ENCODE results near the gene ENG. TPM values are rescaled to one million over a fixed set of nuclear protein-coding genes. Genes with fewer than 3 reads are reported as not detected.
"Not testable (repeated sequence)": the region's sequence is repeated elsewhere in the genome, so short reads cannot be mapped to it uniquely, and the experiment has no call there.

ENG gene
- total RNA-seq, 1 donor from 2014 or later: 5.1 TPM

DNA sequence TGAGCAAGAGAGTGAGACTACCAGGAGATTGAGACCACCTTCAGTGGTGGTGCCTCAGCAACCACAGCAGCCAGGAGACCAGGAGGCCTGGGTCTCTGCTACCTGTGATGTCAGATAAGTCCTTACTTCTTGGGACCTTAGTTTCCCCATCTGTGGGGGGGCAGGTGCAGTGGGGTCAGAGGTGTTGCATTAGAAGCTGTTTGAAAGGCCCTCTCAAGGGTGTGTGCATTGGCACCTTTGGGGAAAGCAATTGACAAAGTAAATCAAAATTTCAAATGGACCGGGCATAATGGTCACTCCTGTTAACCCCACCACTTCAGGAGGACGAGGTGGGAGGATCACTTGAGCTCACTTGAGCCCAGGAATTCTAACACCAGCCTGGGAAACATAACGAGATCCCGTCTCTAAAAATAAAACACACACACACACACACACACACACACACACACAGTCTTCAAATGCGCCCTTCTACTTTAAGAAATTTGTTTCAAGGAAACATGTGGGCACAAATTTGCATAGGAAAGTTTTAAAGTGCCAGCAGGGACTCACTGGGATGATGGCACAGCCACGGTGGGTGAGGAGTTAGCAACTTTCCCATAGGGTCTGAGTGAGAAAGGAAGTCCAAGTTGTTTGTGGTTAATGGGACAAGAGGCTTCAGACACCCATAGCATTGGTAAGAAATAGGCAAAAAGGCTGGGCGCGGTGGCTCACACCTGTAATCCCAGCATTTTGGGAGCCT, 24.4 kb upstream of the ENG start:
- DNase-seq (ENCODE audit: low spot score): no peak

- DNase-seq (ENCODE audit: low spot score): peak; percentile 69
These were observed 23.7 kb upstream of the ENG start for GRCh38 chr9:127878001-127878651.

DNA sequence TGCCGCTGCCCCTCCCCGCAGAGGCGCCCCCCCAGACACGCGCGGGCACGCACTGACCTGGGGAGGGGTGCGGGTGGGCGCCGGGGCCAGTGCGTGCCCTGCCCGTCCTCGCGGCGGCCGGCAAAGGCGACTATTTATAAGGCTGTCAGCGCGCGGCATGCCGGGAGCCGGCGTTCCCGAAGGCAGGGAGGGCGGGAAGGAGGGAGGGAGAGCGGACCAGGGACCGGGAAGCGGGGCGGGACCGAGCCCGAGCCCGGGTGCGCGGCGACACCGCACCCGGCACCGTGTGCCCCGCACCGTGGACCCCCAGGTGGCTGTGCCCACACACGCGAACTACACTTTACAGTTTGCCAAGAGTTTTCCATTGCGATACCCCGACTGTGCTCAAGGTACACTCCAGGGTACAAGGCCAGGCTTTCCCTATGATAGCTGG, 23.1 kb upstream of the ENG start, which contains the start of gene AK1:
Gene AK1 (minus strand): TSS at position 110 of the 433 bp plus-strand sequence. CDS start 3,058 bp downstream, outside the sequence.
- DNase-seq (ENCODE audit: low spot score): peak; percentile 75

DNA sequence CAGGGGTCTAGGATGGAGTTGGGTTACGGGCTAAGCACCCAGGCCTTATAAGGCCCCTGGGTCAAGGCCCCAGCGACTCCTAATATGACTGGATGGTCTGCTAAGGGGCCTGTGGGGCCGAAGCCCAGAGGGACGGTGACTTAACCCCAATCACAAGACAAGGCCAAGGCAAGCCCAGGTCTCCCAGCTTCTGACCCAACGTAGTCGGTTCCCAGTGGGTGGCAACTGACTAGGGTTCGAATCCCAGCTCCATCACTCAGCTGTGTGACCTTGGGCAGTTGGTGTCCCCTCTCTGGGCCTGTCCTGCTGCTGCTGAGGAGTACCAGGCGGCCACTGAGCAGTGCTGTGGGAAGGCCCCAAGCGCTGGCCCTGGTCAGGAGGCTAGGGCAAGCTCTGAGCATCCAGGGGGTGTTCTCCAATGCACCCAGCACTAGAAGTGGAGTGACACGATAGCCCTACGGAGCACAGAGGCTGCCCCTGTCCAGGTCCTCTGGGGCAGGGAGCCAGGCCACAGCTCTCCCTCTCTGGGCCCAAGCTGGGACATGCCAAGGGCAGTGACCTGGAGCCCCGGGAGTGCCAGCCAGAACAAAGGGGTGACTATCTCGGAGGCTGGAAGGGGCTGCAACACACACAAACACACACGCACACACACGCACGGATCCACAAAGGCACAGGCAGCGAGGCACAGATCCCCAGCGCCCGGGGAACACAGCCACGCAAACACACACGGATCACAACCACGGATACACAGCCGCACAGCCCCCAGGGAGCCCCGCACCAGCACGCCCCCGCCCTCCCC, 22.5 kb upstream of the ENG start:
- no peak for DNase-seq (ENCODE audit: low spot score)

DNA sequence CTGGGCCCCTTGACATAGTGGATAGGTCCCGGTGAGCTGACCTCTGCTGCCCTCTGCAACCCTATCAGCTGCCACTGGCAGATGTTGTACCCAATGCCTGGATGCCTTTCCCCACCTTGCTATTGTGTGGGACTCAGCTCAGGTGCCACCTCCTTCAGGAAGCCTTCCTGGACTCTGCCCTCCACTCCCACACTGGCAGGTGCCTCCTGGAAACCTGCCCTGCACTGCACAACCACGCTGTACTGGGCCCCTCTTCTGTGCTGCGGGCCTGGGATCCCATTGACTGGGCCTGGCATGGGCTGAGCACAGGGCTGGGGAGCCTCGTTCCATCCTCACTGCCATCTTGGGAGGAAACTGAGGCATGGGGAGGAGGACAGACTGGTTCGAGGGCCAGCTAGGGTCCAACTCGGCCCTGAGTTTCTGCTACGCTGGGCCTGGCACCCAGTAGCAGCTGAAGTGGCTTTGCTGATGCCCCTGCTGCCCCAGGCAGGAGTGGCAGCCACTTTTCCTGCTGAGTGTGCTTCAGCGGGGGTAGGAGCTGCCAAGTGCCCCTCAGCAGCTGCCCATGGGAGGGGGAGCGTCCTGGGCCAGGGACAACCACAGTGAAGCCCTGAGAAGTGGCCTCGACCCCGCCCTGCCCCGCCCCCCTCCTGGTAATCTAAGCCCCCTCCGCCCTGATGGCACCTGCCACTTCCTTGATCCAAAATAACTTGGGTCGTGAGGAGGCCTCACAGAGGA, 21.7 kb upstream of the ENG start:
- no peak for DNase-seq (ENCODE audit: low spot score)

GRCh38 chr9:127875306-127875966, 21.0 kb upstream of the ENG start:
- DNase-seq (ENCODE audit: low spot score): peak; percentile 79

GRCh38 chr9:127874301-127875221, 20.1 kb upstream of the ENG start:
- no peak for DNase-seq (ENCODE audit: low spot score)

- peak; percentile 82 for DNase-seq (ENCODE audit: low spot score)
These were observed 19.4 kb upstream of the ENG start for GRCh38 chr9:127873886-127874285.

DNA sequence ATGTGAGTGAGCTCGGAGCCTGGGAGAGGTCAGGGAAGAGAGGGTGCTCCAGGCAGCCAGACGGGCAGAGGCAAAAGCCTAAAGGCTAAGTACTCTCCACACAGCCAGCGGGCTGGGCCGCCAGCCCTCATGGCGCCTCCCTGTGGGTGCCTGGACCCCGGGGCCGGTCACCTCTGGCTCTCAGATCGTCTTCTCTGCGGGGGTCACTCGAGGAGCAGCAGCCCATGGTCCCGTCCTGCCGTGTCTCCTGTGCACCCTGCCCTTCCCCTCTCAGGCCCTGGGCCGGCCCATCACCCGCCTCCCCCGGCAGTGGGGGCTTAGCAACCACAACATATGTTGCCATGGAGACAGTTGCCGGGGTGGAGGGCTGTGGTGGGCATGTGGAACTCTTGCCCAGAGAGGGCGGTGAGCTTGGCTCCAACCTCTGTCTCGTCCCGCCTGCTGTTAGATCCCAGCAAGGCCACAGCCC, 18.8 kb upstream of the ENG start:
- no peak for DNase-seq (ENCODE audit: low spot score)

DNA sequence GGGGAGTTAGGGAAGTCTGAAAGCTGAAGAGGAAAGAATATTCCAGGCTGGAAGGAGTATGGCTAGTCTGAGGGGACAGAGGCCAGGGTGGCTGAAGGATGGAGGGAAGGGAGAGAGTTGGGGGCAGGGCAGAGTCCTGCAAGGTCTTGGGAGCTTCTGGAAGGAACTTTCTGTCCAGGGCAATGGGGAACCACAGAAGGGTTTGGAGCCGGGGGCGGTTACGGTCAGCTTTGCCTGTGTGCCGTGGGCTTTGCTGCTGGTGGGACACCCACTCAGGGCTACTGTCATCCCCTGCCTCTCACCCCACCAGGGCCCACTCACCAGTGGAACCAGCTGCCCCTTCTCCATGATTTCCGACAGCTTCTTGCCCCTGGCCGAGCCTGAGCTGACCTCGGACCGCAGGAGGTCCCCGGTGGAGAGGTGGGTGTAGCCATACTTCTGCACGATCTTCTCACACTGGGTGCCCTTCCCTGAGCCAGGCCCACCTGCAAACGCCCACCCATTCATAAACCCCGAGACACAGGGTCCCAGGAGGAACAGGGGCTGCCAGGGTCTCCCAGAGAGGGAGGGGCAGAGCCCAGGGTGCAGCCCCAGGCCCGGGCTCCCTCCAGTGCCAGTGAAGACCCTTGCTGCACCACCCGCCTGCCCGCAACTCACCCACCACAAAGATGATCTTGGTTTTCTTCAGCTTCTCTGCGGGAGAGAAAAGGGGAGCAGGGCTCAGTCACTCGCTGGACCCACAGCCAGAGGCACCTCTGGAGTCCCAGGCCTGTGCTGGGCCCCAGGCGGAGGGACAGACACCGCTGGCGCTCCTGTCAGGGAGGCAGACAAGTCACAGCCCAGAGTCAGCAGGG, 18.1 kb upstream of the ENG start:
- DNase-seq (ENCODE audit: low spot score): no peak

- DNase-seq (ENCODE audit: low spot score): no peak
These were observed 17.1 kb upstream of the ENG start for GRCh38 chr9:127871531-127871930.

DNA sequence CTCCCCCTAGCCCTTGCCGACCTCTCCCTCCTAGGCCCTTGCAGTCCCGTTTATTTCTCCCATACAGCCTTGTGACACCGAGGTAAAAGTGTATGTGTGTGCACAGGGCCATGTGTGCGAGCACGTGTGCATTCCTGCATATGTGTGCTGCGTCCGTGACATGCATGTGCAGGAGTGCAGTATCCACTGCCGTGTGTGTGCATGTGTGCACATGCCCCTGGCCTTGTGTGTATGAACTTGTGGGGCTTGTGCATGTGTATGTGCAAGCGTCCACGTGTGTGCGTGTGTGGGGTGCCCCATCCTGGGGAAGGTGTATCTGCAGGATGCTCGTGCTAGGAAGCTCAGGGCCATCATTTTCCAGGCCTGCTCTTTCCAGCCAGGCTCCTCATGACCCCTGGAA, 16.4 kb upstream of the ENG start:
- no peak for DNase-seq (ENCODE audit: low spot score)

DNA sequence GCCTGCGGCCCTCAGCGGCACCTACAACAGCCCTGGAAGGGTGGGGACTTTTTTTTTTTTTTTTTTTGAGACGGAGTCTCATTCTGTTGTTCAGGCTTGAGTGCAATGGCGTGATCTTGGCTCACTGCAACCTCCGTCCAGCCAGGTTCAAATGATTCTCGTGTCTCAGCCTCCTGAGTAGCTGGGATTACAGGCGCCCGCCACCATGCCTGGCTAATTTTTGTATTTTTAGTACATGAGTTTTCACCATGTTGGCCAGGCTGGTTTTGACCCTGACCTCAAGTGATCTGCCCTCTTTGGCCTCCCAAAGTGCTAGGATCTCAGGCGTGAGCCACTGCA, 15.7 kb upstream of the ENG start:
- DNase-seq (ENCODE audit: low spot score): not testable (repeated sequence)

DNA sequence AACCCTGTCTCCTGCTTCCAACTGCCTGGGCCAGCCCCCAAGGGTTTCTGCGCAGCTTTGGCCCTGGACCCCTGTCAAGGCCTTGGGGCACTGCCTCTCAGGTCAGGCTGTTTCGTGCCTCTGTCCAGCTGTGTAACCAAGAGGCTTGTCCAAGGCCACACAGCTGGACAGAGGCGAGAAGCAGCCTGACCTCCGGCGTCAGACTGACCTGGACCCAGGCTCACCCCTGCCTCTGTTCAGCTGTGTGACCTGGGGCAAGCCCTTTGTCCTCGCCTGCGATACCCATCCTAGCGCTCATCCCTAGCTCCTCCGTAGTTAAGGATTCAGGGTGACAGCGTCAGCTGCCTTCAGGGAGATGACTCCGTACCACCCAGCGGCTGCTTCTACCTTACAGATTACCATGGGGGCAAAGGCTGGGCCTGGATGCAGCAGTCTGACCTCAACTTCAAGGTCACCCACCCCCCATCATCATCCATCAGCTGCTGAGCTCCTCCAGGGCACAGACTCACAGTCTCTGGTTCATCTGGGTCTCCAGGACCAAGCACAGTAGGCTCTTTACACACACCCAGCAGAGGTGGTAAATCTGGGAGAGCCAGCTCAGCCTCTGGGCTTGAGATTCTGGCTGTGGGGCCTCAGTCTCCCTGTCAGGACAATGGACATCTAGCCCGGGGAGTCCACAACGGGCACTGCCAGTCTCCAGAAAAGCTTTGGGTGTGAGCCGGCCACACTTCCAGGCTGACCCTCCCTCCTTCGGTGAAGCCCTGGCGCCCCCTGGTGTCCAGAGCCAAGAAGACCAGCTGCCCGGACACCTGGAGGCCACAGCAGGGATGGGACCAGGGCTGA, 15.1 kb upstream of the ENG start:
- peak; percentile 80 for DNase-seq (ENCODE audit: low spot score)

GRCh38 chr9:127868278-127868902, 13.9 kb upstream of the ENG start:
- no peak for DNase-seq (ENCODE audit: low spot score)

DNA sequence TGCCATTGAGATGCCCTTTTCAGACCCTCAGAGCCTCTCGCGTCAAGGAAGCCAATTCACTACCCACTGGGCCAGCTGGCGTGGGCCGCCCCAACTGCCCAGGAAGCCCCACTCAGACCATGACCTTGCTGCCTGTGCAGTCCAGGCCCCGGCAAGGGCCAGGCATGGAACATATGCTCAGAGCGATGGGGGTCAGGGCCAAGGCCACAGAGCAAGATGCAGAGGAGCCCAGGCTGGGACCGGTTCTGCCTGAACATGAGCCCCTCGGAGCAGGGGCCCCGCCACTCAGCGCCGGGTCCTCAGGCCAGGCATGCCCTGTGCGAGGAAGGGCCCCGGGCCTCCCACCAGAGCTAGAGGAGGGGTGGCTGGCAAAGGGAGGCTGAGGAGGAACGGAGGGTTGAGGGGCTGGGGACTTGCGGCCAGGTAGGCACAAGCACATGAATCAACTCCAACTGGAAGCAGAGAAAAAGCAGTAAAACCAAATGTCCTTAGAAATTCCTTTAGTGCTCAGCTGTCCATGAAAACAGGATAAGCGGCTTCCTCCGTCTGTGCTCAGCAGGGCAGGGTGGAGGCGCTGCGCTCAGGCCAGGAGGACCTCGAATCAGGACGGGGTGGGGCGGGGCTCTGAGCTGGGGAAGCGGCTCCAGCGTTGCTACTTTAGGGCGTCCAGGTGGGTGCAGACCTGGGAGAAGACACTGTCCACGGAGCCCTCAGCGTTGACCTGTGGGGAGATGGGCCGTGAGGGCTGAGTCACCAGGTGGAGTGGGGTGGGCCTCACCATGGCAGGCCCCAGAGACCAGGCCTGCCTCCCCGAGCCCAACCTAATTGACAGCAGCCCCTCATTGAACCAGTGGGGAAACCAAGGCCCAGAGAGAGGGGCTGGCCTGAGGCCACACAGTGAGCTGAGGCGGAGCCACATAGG, 13.2 kb upstream of the ENG start:
- DNase-seq (ENCODE audit: low spot score): no peak

All from umbilical cord (tissue), 2 donors.